GM12878 (cell line): ENCODE data around the gene ZNF653. TPM values are rescaled to one million over a fixed set of nuclear protein-coding genes. Genes with fewer than 3 reads are reported as not detected.

Experiments used
- ATAC-seq: fragments of 200-7000 bp; cut with Tn5 transposase; 3 replicates; pipeline ENCODE4 v1.9.1; 2020; ENCODE audit warnings: mild to moderate bottlenecking, moderate library complexity
- BruUV-seq: library from RNA; stranded (reverse); fragments of 400-500 nt; replicated peaks from 2 replicates; lab custom pipeline; 2021; lab: Mats Ljungman, UMichigan
- CTCF ChIA-PET: fragments of 300-600 bp; sonication (Branson Sonifier 250); formaldehyde crosslinking; extraction: SDS; loops from one replicate; lab custom pipeline; 2021; ENCODE audit warnings: inconsistent platforms; lab: Yijun Ruan, JAX
- POLR2A ChIA-PET: fragments of 350-600 bp; formaldehyde crosslinking; extraction: SDS; loops from one replicate; lab custom pipeline; 2021; ENCODE audit warnings: inconsistent platforms; lab: Charles Lee
- RAD21 ChIA-PET: fragments of 300-600 bp; sonication (Branson Sonifier 250); formaldehyde crosslinking; loops from one replicate; lab custom pipeline; 2023; ENCODE audit warnings: antibody characterized with exemption; ENCODE audit not compliant: unreplicated experiment; lab: Charles Lee
- SMC1A ChIA-PET: fragments of 300-600 bp; sonication (Branson Sonifier 250); formaldehyde crosslinking; loops from one replicate; lab custom pipeline; 2023; ENCODE audit not compliant: unreplicated experiment, uncharacterized antibody; lab: Charles Lee
- DNase-seq: peaks from one replicate; pipeline ENCODE4 v3.0.0-alpha.2; 2011; ENCODE audit warnings: low read depth, low spot score
- FAIRE-seq: peaks from 3 replicates; lab custom pipeline; 2011; peaks lifted over from hg19 to GRCh38; lab: Jason Lieb, UNC
- H2AFZ ChIP-seq: 2 replicates; pipeline ENCODE4 v1.6.0; 2011; ENCODE audit warnings: low read depth, low read length, control low read depth; ENCODE audit not compliant: control insufficient read depth
- H3K27ac ChIP-seq: 2 replicates; pipeline ENCODE4 v1.5.1; 2011; ENCODE audit warnings: control low read depth; ENCODE audit not compliant: control insufficient read depth, insufficient read depth
- H3K27me3 ChIP-seq, 2 experiments: replicated peaks in 1 of 2; 2 replicates each; pipeline versions ENCODE4 v1.6.0 to v1.6.1; 2011; ENCODE audit warnings: low read length in 1 of 2; ENCODE audit not compliant: control insufficient read depth in 2 of 2, insufficient read depth in 2 of 2
- H3K36me3 ChIP-seq, 2 experiments: 2 replicates each; pipeline ENCODE4 v1.5.1; 2011; ENCODE audit warnings: low read length in 1 of 2; ENCODE audit not compliant: control insufficient read depth in 2 of 2, insufficient read depth in 2 of 2
- H3K4me1 ChIP-seq: 2 replicates; pipeline ENCODE4 v1.6.1; 2011; ENCODE audit warnings: mild to moderate bottlenecking, low read length, moderate library complexity, mixed read lengths; ENCODE audit not compliant: control insufficient read depth, insufficient read depth
- H3K4me2 ChIP-seq: 2 replicates; pipeline ENCODE4 v1.6.0; 2011; ENCODE audit warnings: control low read depth; ENCODE audit not compliant: control insufficient read depth, insufficient read depth
- H3K4me3 ChIP-seq: fragments of 200-600 bp; sonication (generic); 2 replicates; pipeline ENCODE4 v1.5.1; 2016
- H3K79me2 ChIP-seq: 2 replicates; pipeline ENCODE4 v1.6.0; 2011; ENCODE audit warnings: low read length; ENCODE audit not compliant: control insufficient read depth, insufficient read depth
- H3K9ac ChIP-seq: 2 replicates; pipeline ENCODE4 v1.8.0; 2011; ENCODE audit warnings: low read length, control low read depth, mixed read lengths; ENCODE audit not compliant: control insufficient read depth, insufficient read depth
- H3K9me3 ChIP-seq: replicated peaks from 3 replicates; pipeline ENCODE4 v1.5.1; 2011; ENCODE audit warnings: mild to moderate bottlenecking, low read length; ENCODE audit not compliant: control insufficient read depth, insufficient read depth
- H4K20me1 ChIP-seq: 2 replicates; pipeline ENCODE4 v1.6.0; 2011; ENCODE audit not compliant: control insufficient read depth, insufficient read depth
- GATAD2B ChIP-seq: fragments of 450-650 bp; conservative IDR thresholded peaks from 2 replicates; pipeline ENCODE4 v1.6.1; 2017; ENCODE audit warnings: low read depth, mild to moderate bottlenecking, moderate library complexity
- YY1 ChIP-seq: IDR thresholded peaks from 2 replicates; pipeline ENCODE4 v1.6.1; 2011; ENCODE audit warnings: low read depth, mild to moderate bottlenecking, low read length
- WGBS: methylation state at CpG from one replicate; pipeline ENCODE4 v1.1.6; 2016; ENCODE audit warnings: low lambda C conversion rate; ENCODE audit not compliant: insufficient replicate concordance, insufficient coverage; ENCODE audit errors: missing lambda C conversion rate; 5-methylcytosine and 5-hydroxymethylcytosine counted together
- in situ Hi-C: fragments of 300-500 bp; cut with MboI; formaldehyde crosslinking; loops from 9 replicates; pipeline ENCODE4 v1.14.3; 2018; ENCODE audit warnings: mixed read lengths
- intact Hi-C: fragments of 100-400 bp; cut with micrococcal nuclease; formaldehyde crosslinking; loops from one replicate; pipeline ENCODE4 v1.14.2; 2022; ENCODE audit not compliant: unreplicated experiment
- polyA plus RNA-seq, 11 experiments: library from polyadenylated mRNA; depleted of rRNA in 4 of 11; unstranded in 6 of 11; stranded (reverse) in 5 of 11; fragments of >200 nt; fragmentation: Nextera tagmentation in 4 of 11; fragmentation: Illumina TruSeq in 1 of 11; extraction: Ambion mirVana in 4 of 11; extraction: Trizol in 1 of 11; gene quantifications; 1 replicate in 1 of 11; 2 replicates in 10 of 11; pipeline versions ENCODE4 v1.2.1 to v1.2.3, GENCODE V29; 2011 to 2016; ENCODE audit warnings: inconsistent platforms in 2 of 11, missing spikeins in 2 of 11, low read depth in 1 of 11
- total RNA-seq, 4 experiments: library from RNA; depleted of rRNA in 3 of 4; stranded (reverse); fragments of >200 nt in 3 of 4; fragmentation: Illumina TruSeq in 1 of 4; extraction: Trizol in 1 of 4; gene quantifications; 2 replicates each; pipeline versions ENCODE4 v1.2.1 to v1.2.3, GENCODE V29; 2013 to 2021

ZNF653 gene
- total and polyA plus RNA-seq, 10 of the 15 experiments (the other 5 are each of a cell fraction or from before 2014, with no cell fraction given), result 2.2 to 13.2 (median 6.7) TPM; not detected in 2

GRCh38 chr19:11483366-11484111 is 22.1 kb downstream of the ZNF653 start:
- no peaks in the 10 kb centered on the region for H4K20me1 ChIP-seq
- in situ Hi-C loops (no loop called here), intact Hi-C loops (loop anchor here (2.0 kb wide), 2 partner anchors 103 to 191 kb away; no protein-coding TSS in a partner anchor)
- 89% methylated on average over 37 of the region's 57 CpGs for WGBS
- DNase-seq (no peak), FAIRE-seq (no peak), ATAC-seq (no peak)
- H3K27ac ChIP-seq, result no peak overlapping the region
- no peaks in the 10 kb centered on the region; the same call in 2 of the 3 replicates for H3K9me3 ChIP-seq
- H3K4me2 ChIP-seq, result peak overlapping the region; percentile 87
- H3K4me3 ChIP-seq, result no peak overlapping the region
- TF ChIP-seq YY1 (no peak), GATAD2B (no peak)
- H3K36me3 ChIP-seq, result no peaks in the 10 kb centered on the region
- ChIA-PET POLR2A (interaction anchor here (0.8 to 1.8 kb wide), 5 partner anchors 31 to 108 kb away, joined by 3 to 12 read pairs (median 7); partner anchors contain the start of genes ECSIT and SWSAP1), SMC1A (interaction anchor here (0.9 to 2.4 kb wide), 13 partner anchors 23 to 448 kb away, joined by 3 to 30 read pairs (median 5); partner anchors contain the start of genes CCDC159, SWSAP1, TMEM205 and TSPAN16), CTCF (interaction anchor here (0.6 to 3.3 kb wide), 22 partner anchors 13 to 541 kb away, joined by 3 to 76 read pairs (median 6); partner anchors contain the start of genes CCDC159, ODAD3, PRKCSH and SWSAP1), RAD21 (interaction anchor here (1.1 to 2.2 kb wide), 8 partner anchors 13 to 197 kb away, joined by 3 to 43 read pairs (median 9); partner anchors contain the start of genes SWSAP1 and TSPAN16)
- H2AFZ ChIP-seq, result no peak overlapping the region
- no peak overlapping the region for H3K9ac ChIP-seq
- H3K27me3 ChIP-seq, result peaks cover 8 to 10% of the 10 kb centered on the region in 2 experiments
- H3K79me2 ChIP-seq, result no peaks in the 10 kb centered on the region
- BruUV-seq, result no TSS peak
- H3K4me1 ChIP-seq, result peaks cover 19% of the 10 kb centered on the region
